ENCODE results near the gene DCUN1D1.

GRCh38 chr3:182986021-182986420 is 5.7 kb upstream of the DCUN1D1 start:
- TF ChIP-seq ISX (CRISPR knock-in tag; conservative IDR thresholded peaks at IDR 0.05), result no peak
- no peak for TF ChIP-seq TAF15 (IDR thresholded peaks at IDR 0.05; ENCODE audit: low read depth, low read length, poor library complexity, severe bottlenecking)
- no peak for TF ChIP-seq CTCF (CRISPR knock-in tag; IDR thresholded peaks at IDR 0.05)
- no peak for TF ChIP-seq LBX2 (CRISPR knock-in tag; IDR thresholded peaks at IDR 0.05; ENCODE audit: borderline replicate concordance)
- TF ChIP-seq EZH2 (conservative IDR thresholded peaks at IDR 0.05; ENCODE audit: low read depth, low read length), result no peak
- TF ChIP-seq HOXA7 (CRISPR knock-in tag; IDR thresholded peaks at IDR 0.05), result no peak
- TF ChIP-seq ZNF260 (CRISPR knock-in tag; IDR thresholded peaks at IDR 0.05; ENCODE audit: borderline replicate concordance, low read depth), result no peak
- TF ChIP-seq ZNF12 (CRISPR knock-in tag; IDR thresholded peaks at IDR 0.05), result no peak
- TF ChIP-seq PRDM10 (CRISPR knock-in tag; IDR thresholded peaks at IDR 0.05; ENCODE audit: low read depth), result no peak
- TF ChIP-seq ZNF557 (CRISPR knock-in tag; IDR thresholded peaks at IDR 0.05), result no peak
- no peak for TF ChIP-seq GPN1 (CRISPR knock-in tag; IDR thresholded peaks at IDR 0.05; ENCODE audit: borderline replicate concordance)
- TF ChIP-seq SIN3A (IDR thresholded peaks at IDR 0.05; ENCODE audit: borderline replicate concordance, low read depth, low read length), result no peak
